ENCODE data around the gene MRPL39.

MRPL39 gene

DNA sequence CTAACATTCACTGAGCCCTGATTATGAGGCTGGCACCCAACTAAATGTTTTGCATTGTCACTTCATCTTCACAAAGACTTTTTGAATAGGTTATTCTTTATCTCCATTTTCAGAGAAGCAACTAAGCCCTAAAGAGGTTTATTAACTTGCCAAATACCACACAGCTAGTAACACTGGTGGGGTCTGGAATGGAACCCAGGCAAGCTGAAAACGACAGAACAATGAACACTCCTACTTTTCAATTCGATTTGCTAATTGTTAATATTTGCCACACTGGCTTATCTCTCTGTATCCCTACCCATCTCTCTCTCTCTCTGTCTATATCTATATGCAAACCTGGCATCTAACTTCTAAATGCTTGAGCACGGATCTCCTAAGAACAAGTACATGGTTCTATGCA lies 40.6 kb downstream of the MRPL39 start:
- DNase-seq, result no peak

DNA sequence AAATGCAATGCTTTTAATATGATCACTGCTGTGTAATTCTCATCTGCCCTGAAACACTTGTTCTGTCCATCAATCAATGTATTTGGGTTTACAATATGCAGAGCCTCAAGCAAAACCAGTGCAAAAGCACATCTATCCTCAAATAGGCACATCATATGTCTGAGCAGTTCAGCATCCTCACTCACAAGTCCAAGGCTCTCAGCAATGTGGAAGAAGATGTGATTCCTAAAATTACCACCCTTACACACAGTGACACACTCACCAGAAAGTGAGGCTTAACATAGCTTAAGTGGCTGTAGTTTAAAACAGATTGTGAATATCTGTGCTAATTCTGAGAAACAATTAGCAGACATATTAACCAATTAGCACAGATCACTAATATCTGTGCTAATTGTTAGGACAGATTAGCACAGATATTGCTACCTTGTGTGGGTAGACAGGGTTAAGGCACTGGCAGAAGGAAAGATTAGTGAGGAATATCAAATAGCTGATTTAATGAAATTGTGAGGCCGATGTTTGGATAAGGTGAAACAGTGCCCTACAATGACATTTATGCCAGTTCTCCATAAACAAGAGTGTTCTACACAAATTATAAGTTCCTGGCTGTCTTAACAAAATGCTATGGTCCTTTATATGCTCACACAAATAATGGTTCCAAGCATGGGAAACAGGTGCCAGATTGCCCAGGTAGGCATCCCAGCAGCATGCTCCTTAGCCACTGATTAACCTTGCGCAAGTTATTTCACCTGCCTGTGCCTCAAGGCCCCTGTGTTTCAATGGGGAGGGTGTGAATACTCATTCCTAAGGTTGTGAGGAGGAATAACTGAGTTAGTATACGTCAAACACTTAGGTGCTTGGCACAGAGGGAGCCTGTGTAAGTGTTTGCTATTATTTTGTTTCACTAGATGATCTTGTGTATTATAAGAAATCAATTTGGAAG lies 41.7 kb downstream of the MRPL39 start:
- no peak for DNase-seq

DNA sequence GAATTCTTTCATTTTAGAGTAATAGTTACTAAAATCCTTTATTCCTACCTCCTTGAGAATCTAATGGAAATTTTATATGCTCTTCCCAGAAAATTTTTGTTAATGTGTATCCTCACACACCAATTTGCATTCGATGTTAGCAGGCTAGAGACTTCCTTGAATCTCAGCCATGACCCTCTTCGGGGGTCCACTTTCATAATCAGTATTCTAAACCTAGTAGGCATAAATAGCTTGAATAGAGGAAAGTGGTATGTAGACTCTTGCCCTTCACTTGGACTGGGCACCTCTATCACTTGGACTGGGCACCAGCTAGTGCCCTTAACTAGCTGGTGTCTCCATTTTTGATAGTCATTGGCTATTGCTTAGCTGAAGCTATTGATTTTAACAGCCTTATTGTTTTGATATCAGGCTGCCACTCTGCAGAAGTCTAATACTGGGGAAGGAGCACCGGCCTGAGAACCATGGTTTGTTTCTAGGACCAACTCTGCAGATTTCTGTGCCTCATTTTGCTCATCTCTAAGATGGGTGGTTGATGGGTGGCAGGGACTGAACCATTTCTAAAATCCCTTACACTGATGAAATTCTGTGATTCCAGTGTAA lies 42.8 kb downstream of the MRPL39 start:
- no peak for DNase-seq

DNA sequence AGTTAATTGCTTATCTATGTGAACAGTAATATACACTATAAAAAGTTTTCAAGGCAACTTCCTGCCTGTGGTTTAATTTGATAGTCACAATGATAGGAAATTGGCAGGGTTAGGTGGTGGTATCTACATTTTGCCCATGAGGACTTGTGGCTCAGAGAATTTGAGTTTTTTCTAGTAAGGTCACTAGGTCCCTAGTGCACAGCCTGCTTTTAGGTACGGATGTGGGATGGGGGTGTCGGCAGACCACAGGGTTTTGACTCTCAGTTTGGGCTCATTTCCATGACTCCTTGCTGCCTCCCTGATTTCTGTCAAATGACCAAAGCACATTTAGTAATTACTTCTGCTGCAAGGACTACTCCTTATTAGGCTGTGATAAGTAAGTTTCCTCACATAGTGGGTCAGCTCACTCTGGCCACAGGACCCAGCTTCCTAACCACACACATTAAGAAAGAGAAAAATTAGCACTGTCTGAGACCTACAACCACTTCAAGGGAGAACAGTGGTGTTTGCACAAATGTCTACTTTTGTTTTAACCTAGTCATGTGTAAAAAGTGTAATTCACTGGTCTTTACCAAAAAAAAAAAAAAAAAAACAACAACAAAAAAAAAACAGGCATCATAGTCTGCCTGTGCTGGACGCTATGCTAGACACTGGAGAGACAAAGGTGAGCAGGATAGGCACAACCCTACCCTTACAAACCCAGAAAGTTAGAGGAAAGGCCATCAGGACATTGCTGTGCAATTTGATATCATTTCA lies 43.7 kb downstream of the MRPL39 start:
- no peak for DNase-seq

DNA sequence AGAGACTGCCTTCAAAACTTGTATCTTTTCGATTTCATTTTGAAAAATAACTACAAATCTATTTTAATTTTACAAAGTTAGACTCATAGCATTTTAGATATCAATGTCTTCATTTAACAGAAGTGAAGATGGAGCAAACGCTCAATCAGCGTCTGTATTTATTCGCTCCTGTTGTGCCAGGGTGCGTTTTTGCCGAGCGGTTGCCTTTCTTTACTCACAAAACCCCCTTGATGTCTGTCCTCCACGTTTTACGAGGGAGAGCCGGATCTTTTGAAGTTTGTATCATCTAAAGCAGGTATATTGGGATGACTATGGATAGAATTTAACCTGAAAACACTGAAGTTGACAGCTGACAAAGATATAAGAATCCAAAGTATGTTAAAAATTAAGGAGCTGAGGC lies 44.6 kb downstream of the MRPL39 start:
- no peak for DNase-seq

DNA sequence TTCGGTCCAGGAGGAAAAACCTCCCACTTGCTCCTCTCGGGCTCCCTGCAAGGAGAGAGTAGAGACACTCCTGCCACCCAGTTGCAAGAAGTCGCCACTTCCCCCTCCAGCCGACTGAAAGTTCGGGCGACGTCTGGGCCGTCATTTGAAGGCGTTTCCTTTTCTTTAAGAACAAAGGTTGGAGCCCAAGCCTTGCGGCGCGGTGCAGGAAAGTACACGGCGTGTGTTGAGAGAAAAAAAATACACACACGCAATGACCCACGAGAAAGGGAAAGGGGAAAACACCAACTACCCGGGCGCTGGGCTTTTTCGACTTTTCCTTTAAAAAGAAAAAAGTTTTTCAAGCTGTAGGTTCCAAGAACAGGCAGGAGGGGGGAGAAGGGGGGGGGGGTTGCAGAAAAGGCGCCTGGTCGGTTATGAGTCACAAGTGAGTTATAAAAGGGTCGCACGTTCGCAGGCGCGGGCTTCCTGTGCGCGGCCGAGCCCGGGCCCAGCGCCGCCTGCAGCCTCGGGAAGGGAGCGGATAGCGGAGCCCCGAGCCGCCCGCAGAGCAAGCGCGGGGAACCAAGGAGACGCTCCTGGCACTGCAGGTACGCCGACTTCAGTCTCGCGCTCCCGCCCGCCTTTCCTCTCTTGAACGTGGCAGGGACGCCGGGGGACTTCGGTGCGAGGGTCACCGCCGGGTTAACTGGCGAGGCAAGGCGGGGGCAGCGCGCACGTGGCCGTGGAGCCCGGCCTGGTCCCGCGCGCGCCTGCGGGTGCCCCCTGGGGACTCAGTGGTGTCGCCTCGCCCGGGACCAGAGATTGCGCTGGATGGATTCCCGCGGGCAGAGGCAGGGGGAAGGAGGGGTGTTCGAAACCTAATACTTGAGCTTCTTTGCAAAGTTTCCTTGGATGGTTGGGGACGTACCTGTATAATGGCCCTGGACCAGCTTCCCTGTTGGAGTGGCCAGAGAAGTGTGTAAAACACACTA lies 45.3 kb downstream of the MRPL39 start:
- DNase-seq, result no peak

DNA sequence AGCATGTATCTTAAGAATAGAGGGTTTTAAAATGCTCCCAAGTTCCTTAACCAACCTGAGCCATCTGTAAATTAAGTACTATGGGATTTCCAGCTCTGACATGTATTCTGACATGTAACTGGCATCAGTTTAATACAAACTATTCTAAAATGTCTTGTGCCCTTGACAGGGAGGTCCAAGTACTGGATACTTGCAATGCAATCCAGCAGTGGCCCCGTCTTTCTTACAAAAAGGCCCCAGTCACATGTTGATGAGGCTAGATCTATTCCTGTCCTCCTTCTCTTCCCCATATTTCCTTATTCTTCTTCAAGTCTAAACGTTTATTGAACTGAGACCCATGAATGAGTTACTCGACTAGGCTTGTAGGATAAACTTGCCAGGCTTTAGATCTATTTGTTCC lies 46.4 kb downstream of the MRPL39 start:
- no peak for DNase-seq

DNA sequence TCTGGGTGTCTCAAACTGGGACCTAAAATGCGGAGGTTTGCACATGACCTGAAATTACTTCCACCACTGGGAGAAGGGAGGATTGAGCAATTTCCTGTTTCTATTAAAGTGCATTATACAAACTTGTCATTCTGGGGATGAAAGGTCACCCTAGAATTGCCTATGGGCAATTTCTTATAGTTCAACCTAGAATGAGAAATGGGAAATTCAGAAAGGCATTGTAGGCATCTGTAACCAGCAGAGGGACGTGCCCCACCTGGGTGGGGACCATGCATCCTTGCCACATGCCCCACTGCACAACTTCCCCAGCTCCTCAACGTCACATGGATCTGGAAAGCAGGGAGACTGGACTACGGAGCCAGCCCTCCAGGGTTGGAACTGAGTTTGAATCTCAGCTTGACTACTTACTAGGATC lies 47.0 kb downstream of the MRPL39 start:
- no peak for DNase-seq

DNA sequence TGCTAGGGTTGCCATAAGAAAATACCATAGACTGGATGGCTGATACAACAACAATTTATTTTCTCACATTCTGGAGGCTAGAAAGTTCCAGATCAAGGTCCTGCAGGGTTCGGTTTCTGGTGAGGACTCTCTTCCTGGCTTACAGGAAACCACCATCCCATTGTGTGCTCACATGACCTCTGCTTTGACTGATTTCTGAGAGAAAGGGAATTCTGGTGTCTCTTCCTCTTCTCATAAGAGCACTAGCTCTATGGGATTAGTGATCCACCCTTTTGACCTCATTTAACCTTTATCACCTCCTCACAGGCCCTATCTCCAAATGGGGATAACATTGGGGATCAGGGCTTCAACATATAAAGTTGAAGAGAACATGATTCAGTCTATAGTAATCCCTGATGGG lies 47.5 kb downstream of the MRPL39 start:
- DNase-seq, result no peak

DNA sequence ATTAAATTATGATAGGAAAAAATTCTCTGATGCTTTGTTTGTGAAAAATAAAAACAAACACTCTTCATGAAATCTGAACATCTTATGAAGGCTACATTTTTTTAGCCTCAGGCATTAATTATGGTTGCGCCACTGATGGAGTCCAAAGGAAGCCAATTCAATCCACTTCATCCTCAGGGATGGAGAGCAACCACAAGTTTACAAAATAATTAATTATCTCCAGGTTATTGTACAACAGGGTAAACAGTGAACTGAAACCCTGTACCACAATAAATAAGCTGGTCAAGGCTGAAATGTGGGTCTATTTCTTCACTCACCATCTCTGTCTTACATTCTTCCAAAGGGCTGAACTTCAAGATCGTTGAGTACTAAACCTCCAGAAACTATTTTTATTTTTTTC lies 49.2 kb downstream of the MRPL39 start:
- DNase-seq, result no peak

DNA sequence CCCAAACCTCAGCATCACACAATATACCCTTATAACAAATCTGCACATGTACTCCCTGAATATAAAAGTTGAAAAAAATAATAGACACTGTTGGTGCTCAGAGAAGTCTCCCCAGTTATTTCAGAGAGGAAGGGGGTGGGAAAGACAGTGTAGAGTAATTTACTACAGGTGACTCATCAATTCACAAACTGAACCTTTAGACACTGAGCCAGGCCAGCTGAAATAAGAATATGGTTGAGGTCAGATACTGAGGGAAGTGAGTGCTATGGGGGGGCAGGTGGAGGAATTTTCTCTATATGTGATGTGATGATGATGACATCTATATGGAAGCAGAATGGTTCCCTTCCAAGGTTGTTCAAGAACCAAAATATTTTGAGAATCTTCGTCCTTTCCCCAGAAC lies 50.1 kb downstream of the MRPL39 start:
- DNase-seq, result no peak

DNA sequence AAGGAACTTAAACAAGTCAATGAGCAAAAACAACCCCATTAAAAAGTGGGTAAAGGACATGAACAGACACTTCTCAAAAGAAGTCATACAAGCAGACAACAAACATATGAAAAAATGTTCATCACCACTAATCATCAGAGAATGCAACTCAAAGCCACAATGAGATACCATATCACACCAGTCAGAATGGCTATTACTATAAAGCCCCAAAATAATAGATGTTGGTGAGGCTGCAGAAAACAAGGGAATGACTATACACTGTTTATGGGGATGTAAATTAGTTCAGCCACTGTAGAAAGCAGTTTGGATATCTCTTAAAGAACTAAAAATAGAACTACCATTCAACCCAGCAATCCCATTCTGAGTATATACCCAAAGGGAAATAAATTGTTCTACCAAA lies 51.2 kb downstream of the MRPL39 start:
- DNase-seq, result no peak

DNA sequence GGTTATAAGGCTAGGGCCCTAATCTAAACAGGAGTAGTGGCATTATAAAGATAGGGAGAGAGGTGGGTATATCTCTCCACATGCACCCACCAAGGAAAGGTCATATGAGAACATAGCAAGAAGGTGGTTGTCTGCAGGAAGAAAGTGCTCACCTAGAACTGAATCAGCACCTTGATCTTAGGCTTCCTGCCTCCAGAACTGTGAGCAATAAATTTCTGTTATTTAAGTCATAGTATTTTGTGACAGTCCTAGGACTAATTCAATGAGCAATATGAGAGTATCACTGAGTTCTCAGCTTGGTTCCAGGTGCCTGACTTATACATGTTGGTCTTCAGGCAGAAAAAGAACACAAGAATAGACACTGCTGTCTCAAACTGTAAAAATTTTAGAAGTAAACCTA lies 51.8 kb downstream of the MRPL39 start:
- DNase-seq, result no peak

DNA sequence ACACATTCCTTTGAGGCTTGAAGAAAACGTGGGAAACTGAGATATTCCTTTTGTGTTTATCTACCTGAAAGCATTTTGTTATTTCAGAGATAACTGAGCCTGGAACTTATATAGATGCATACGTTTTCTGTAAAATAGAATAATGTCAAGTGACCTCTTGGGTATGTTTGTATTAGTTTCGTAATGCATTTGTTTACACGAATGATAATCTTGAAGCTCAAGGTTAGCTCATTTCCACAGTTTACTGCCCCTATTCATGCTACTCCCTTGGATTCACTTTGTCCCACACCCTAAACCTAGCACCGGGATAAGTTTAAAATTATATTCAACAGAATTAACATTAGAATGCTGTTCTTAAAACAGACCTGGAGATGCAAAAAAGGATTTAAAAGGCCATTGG lies 54.4 kb downstream of the MRPL39 start:
- DNase-seq, result no peak

DNA sequence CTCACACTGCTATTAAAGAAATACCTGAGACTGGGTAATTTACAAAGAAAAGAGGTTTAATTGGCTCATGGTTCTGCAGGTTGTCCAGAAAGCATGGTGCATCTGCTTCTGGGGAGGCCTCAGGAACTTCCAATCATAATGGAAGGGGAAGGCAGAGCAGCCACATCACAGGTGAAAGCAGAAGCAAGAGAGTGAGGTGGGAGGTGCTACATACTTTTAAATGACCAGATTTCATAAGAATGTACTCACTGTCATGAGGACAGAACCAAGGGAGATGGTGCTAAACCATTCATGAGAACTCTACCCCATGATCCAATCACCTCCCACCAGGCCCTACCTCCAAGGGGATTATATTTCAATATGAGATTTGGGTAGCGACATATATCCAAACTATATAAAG lies 55.7 kb downstream of the MRPL39 start:
- DNase-seq, result no peak

DNA sequence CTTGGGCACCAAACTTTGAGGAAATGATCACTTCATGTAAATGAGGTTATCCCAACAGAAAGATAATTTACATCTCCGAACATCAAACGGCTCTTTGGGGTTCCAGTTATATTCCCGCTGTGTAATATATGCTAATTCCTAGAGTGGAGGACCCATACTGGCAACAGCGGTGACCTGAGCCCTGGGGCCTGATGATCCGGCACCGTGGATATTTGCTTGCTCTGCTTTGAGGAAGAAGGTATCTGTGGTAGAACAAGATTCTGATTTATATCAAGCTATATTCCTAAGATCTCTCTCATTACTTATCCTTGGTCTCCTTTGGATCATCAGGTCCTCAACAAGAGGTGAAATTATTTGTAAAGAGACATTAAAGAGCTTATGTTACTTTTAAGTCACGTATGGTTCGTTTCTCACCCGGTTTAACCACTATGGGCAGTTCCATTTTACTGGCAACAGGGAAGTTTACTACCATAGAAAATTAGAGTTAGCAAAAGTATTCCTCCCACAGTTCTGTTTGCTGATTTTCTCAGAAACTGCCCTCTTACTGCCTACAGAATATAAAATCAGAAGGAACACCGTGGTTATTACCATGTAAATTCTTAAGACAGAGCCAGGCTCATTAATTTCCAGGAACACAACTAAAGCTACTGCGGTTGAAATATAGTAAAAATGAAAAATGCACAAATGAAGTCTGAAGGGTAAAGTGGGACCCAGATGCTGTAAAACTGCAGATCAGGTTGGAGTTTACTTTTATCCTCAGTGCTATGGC lies 56.7 kb downstream of the MRPL39 start:
- no peak for DNase-seq

DNA sequence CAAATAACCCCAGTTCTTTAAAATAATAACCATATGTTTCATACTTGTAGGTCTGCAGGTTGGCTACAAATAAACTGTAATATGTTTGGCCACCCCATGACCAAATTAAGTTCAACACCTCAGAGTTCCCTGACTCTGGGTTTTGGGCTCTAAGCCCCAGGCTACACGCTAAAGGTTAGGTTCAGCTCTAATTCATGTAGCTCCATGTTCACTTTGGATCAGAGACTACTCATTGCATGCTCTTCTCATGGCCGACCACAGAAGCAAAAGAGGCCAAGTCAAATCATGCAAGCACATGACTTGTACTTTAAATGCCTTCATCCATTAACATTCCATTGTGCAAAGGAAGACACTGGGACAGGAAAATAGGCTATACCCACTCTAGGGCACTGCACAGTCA lies 66.2 kb downstream of the MRPL39 start:
- DNase-seq, result no peak

DNA sequence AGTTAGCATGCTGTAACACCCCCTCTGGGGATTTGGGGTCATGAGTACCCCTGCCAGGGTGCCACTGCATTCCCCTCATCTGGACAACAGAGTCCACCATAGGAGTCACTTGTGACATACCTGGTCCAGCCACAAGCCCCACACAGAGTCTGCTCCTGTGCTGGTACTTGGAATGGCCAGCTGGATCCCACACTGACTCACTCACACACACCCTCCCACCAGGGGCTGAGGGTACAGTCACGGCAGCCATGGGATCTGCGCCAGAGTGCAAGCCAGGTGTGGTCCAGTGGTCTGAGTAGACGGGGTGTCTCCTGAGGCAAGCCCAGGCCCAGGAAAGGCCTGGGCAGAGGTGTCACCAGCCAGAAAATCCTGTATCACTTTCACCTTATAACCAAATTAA lies 67.7 kb downstream of the MRPL39 start:
- no peak for DNase-seq

DNA sequence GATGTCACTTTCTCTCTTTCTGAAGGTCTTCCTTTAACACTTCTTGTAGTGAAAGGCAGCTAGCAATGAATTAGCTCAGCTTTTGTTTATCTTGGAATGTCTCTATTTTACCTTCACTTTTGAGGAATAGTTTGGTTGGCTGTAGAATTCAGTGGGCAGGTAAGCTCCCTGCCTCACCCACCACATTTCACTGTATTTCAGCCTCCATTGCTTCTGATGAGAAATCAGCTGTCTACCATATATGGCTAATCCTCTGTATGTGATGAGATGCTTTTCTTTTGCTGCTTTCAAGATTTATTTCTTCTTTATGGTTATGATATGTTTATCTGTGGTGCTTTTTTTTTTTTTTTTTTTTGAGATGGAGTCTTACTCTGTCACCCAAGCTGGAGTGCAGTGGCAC lies 70.1 kb downstream of the MRPL39 start:
- no peak for DNase-seq

DNA sequence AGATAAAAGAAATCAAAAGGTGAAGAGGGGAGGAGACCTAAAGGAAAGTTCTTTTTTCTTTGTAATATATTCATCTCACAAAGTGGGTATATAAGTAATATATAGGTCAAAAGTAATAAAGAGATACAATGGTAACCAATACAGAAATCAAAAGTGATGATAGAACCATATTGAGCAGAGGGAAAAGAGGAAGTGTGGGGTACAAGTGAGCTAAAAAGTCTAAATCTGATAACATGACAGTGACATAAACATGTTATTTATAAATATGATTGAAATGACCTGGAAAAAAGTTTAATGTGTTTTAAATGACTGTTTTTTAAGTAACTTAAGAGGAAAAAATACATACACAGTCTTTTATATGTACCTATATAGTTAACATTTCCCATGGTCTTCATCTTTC lies 70.5 kb downstream of the MRPL39 start:
- no peak for DNase-seq

DNA sequence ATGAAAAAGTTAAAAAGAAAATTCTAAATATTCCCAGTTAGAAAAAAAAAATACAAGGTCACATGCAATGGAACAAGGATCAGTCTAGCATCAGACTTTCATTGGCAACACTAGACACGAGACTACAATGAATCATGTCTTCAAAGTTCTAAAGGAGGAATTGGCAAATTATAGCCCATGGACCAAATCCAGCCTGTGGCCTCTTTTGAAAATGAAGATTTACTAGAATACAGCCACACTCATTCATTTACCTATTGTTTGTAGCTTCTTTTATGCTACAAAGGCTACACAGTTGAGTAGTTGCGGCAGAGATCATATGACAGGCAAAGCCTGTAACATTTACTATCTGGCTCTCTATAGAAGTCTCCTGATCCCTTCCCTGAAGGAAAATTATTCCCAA lies 71.4 kb downstream of the MRPL39 start:
- DNase-seq, result no peak
